Prostate gland (tissue), 2 donors: ENCODE data around the gene WWC2.

ENCODE experiments used
- POLR2A ChIP-seq: fragments of 450-650 bp; IDR thresholded peaks from one replicate; pipeline ENCODE4 v1.6.1; 2016; ENCODE audit warnings: antibody characterized with exemption, mild to moderate bottlenecking
- POLR2AphosphoS5 ChIP-seq: sonication (generic); formaldehyde crosslinking; IDR thresholded peaks from one replicate; pipeline ENCODE4 v1.6.1; 2017; ENCODE audit warnings: antibody characterized with exemption
- TF ChIP-seq, protein P1 (sequence below), 4 experiments: fragments of 200-600 bp in 2 of 4; fragments of 450-650 bp in 2 of 4; sonication (generic) in 2 of 4; IDR thresholded peaks; 1 replicate in 3 of 4; 2 replicates in 1 of 4; pipeline ENCODE4 v1.5.1; 2016 to 2019; ENCODE audit warnings: antibody characterized with exemption in 4 of 4, mild to moderate bottlenecking in 2 of 4, moderate library complexity in 2 of 4

DNA sequence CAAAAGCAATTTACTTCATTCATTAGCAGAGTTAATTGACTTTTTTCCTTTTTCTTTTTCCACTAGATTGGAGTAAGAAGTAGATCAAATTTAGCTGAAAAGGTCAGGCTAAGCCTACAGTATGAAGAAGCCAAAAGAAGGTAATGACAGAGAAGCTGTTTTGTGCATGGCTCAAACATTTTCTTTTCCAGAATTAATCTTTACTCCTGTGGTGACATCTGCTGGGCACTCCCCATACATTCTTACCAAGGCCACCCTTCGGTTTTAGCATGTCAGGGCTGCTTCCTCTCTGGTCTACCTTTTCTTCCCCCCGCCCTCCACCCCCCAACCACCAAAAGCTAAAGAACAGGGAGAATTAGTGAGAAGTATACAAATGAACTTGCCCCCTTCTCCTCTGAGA is 150.8 kb downstream of the WWC2 start:
- TF ChIP-seq, protein P1, sequence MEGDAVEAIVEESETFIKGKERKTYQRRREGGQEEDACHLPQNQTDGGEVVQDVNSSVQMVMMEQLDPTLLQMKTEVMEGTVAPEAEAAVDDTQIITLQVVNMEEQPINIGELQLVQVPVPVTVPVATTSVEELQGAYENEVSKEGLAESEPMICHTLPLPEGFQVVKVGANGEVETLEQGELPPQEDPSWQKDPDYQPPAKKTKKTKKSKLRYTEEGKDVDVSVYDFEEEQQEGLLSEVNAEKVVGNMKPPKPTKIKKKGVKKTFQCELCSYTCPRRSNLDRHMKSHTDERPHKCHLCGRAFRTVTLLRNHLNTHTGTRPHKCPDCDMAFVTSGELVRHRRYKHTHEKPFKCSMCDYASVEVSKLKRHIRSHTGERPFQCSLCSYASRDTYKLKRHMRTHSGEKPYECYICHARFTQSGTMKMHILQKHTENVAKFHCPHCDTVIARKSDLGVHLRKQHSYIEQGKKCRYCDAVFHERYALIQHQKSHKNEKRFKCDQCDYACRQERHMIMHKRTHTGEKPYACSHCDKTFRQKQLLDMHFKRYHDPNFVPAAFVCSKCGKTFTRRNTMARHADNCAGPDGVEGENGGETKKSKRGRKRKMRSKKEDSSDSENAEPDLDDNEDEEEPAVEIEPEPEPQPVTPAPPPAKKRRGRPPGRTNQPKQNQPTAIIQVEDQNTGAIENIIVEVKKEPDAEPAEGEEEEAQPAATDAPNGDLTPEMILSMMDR (IDR thresholded peaks at IDR 0.05): peak in 3 of 4 experiments; percentile 29 to 52 (median 51)
- TF ChIP-seq POLR2A: no peak
- no peak for TF ChIP-seq POLR2AphosphoS5
